K562 (cell line): ENCODE measurements around the gene TAF1B. TPM values are rescaled to one million over a fixed set of nuclear protein-coding genes. Genes with fewer than 3 reads are reported as not detected.

Source experiments
- BRF1 ChIP-seq: IDR thresholded peaks from 3 replicates; pipeline ENCODE4 v1.6.1; 2011; ENCODE audit warnings: borderline replicate concordance, mild to moderate bottlenecking; ENCODE audit not compliant: insufficient read length; ENCODE audit errors: extremely low read depth
- CBX1 ChIP-seq: sonication (generic); IDR thresholded peaks from 2 replicates; pipeline ENCODE4 v1.6.1; 2016; ENCODE audit warnings: antibody characterized with exemption, low read depth, mild to moderate bottlenecking
- CHD4 ChIP-seq: fragments of 200-600 bp; sonication (generic); IDR thresholded peaks from 3 replicates; pipeline ENCODE4 v1.6.1; 2012; ENCODE audit warnings: low read depth, mild to moderate bottlenecking, mixed read lengths, low read length, inconsistent platforms; ENCODE audit not compliant: insufficient read depth, insufficient replicate concordance, poor library complexity, severe bottlenecking
- IRF2 ChIP-seq: sonication (generic); formaldehyde crosslinking; IDR thresholded peaks from 2 replicates; pipeline ENCODE4 v1.8.1; 2022; ENCODE audit warnings: mild to moderate bottlenecking, missing genetic modification reagents
- KDM1A ChIP-seq, 2 experiments: fragments of 450-650 bp; IDR thresholded peaks; 2 replicates each; pipeline ENCODE4 v1.6.1; 2016; ENCODE audit warnings: mild to moderate bottlenecking in 2 of 2
- MBD2 ChIP-seq: sonication (generic); IDR thresholded peaks from 2 replicates; pipeline ENCODE4 v1.6.1; 2016; ENCODE audit warnings: low read depth, borderline replicate concordance
- MIER1 ChIP-seq: fragments of 450-650 bp; IDR thresholded peaks from 2 replicates; pipeline ENCODE4 v1.6.1; 2016; ENCODE audit warnings: antibody characterized with exemption, mild to moderate bottlenecking, low read depth
- MYC ChIP-seq, 2 experiments: fragments of 250-450 bp in 1 of 2; sonication (Bioruptor Pico) in 1 of 2; IDR thresholded peaks; 2 replicates each; pipeline versions ENCODE4 v1.5.1 to v1.6.1; 2012 to 2021; ENCODE audit warnings: low read depth in 2 of 2, borderline replicate concordance in 1 of 2, improper control_type of control experiment in 1 of 2, low read length in 1 of 2, mild to moderate bottlenecking in 1 of 2, moderate library complexity in 1 of 2
- NONO ChIP-seq, 2 experiments: fragments of 200-400 bp in 1 of 2; fragments of 450-650 bp in 1 of 2; formaldehyde crosslinking in 1 of 2; IDR thresholded peaks; 2 replicates each; pipeline ENCODE4 v1.6.1; 2017; ENCODE audit warnings: low read depth in 2 of 2, mild to moderate bottlenecking in 2 of 2, moderate library complexity in 2 of 2, low read length in 1 of 2
- NR2C2 ChIP-seq, 2 experiments: fragments of 200-800 bp in 1 of 2; sonication (Bioruptor generic) in 1 of 2; sonication (generic) in 1 of 2; formaldehyde crosslinking in 1 of 2; IDR thresholded peaks; 2 replicates each; pipeline versions ENCODE4 v1.6.1 to v1.8.0; 2016 to 2022; ENCODE audit warnings: mild to moderate bottlenecking in 1 of 2, missing compliant biosample characterization in 1 of 2, missing genetic modification characterization in 1 of 2, missing genetic modification reagents in 1 of 2
- POLR2A ChIP-seq: fragments of 450-650 bp; conservative IDR thresholded peaks from 2 replicates; pipeline ENCODE4 v1.6.1; 2016
- RAD51 ChIP-seq: fragments of 450-650 bp; IDR thresholded peaks from 2 replicates; pipeline ENCODE4 v1.7.1; 2016; ENCODE audit warnings: low read depth, mild to moderate bottlenecking, borderline replicate concordance
- ZFP1 ChIP-seq: fragments of 450-650 bp; formaldehyde crosslinking; IDR thresholded peaks from 2 replicates; pipeline ENCODE4 v1.4.0; 2020; ENCODE audit warnings: mild to moderate bottlenecking, mixed read lengths
- ZNF316 ChIP-seq: fragments of 450-650 bp; IDR thresholded peaks from 2 replicates; pipeline ENCODE4 v1.6.1; 2016
- ZNF507 ChIP-seq: conservative IDR thresholded peaks from 2 replicates; pipeline ENCODE4 v1.6.1; 2017; ENCODE audit warnings: missing genetic modification characterization, missing compliant biosample characterization
- ZNF512 ChIP-seq: IDR thresholded peaks from 2 replicates; pipeline ENCODE4 v1.6.1; 2016; ENCODE audit warnings: missing genetic modification characterization, missing compliant biosample characterization
- ZNF589 ChIP-seq: fragments of 200-800 bp; sonication (Bioruptor generic); IDR thresholded peaks from 2 replicates; pipeline ENCODE4 v1.6.1; 2016; ENCODE audit warnings: low read depth, missing genetic modification characterization, missing compliant biosample characterization
- ZNF76 ChIP-seq: fragments of 250-450 bp; sonication (Bioruptor Pico); IDR thresholded peaks from 2 replicates; pipeline ENCODE4 v1.4.0; 2020; ENCODE audit warnings: mild to moderate bottlenecking, moderate library complexity, borderline replicate concordance
- polyA plus RNA-seq, 8 experiments: library from polyadenylated mRNA; depleted of rRNA in 4 of 8; stranded (reverse) in 5 of 8; unstranded in 3 of 8; fragments of >200 nt; fragmentation: Nextera tagmentation in 2 of 8; fragmentation: Illumina TruSeq in 1 of 8; extraction: Ambion mirVana in 2 of 8; extraction: Trizol in 1 of 8; gene quantifications; 2 replicates each; pipeline versions ENCODE4 v1.2.1 to v1.2.3, GENCODE V29; 2011 to 2014; ENCODE audit warnings: inconsistent platforms in 1 of 8, missing spikeins in 1 of 8
- total RNA-seq, 7 experiments: library from RNA; depleted of rRNA in 6 of 7; stranded (reverse); fragments of >200 nt in 6 of 7; fragmentation: Illumina TruSeq in 2 of 7; extraction: Trizol in 2 of 7; gene quantifications; 2 replicates each; pipeline versions ENCODE4 v1.2.1 to v1.2.3, GENCODE V29; 2011 to 2021; ENCODE audit warnings: low replicate concordance in 1 of 7
- TF ChIP-seq, protein P1 (sequence below): fragments of 450-650 bp; IDR thresholded peaks from 2 replicates; pipeline ENCODE4 v1.6.1; 2017; ENCODE audit warnings: antibody characterized with exemption, mild to moderate bottlenecking
- TF ChIP-seq, protein P2 (sequence below), 2 experiments: fragments of 250-450 bp in 1 of 2; fragments of 450-650 bp in 1 of 2; sonication (Bioruptor Pico) in 1 of 2; IDR thresholded peaks; 2 replicates each; pipeline versions ENCODE4 v1.6.1 to v1.8.0; 2016 to 2021; ENCODE audit warnings: mild to moderate bottlenecking in 2 of 2, moderate library complexity in 2 of 2, missing compliant biosample characterization in 1 of 2, missing genetic modification characterization in 1 of 2

Gene TAF1B
- total and polyA plus RNA-seq, 9 of the 15 experiments (the other 6 are each of a cell fraction or from before 2014, with no cell fraction given): 8.8 to 25.1 (median 17.3) TPM

DNA sequence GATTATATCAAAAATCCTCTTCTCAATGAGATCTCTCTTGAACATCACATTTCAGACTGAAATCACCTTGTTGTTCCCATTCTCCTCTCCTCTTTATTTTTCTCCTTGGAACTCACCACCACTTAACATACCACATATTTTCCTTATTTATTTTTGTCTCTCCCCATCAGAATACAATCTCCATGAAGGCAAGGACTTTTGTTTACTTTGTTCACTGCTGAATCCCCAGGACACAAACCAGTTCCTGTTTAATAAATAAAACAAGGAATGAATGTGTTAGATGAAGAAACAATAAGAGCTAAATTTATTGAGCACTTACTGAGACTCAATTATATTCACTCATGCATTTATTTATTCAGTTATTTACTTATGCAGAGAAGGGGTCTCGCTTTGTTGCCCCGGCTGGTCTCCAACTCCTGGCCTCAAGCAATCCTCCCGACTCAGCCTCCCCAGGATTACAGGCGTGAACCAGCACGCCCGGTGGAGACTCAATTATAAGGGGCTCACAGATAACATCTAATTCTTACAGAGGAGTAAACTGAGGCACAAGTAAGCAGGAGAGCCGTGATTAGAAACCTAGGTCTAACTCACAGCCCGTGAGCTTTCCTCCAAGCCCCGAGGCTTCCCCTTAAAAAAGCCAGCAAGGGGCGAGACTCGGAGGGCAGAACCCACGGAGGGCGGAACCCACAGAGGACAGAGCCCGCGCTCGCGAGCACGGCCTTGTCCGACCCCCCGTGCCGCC lies 616 bp upstream of the TAF1B start (continued):
- TF ChIP-seq, protein P1, sequence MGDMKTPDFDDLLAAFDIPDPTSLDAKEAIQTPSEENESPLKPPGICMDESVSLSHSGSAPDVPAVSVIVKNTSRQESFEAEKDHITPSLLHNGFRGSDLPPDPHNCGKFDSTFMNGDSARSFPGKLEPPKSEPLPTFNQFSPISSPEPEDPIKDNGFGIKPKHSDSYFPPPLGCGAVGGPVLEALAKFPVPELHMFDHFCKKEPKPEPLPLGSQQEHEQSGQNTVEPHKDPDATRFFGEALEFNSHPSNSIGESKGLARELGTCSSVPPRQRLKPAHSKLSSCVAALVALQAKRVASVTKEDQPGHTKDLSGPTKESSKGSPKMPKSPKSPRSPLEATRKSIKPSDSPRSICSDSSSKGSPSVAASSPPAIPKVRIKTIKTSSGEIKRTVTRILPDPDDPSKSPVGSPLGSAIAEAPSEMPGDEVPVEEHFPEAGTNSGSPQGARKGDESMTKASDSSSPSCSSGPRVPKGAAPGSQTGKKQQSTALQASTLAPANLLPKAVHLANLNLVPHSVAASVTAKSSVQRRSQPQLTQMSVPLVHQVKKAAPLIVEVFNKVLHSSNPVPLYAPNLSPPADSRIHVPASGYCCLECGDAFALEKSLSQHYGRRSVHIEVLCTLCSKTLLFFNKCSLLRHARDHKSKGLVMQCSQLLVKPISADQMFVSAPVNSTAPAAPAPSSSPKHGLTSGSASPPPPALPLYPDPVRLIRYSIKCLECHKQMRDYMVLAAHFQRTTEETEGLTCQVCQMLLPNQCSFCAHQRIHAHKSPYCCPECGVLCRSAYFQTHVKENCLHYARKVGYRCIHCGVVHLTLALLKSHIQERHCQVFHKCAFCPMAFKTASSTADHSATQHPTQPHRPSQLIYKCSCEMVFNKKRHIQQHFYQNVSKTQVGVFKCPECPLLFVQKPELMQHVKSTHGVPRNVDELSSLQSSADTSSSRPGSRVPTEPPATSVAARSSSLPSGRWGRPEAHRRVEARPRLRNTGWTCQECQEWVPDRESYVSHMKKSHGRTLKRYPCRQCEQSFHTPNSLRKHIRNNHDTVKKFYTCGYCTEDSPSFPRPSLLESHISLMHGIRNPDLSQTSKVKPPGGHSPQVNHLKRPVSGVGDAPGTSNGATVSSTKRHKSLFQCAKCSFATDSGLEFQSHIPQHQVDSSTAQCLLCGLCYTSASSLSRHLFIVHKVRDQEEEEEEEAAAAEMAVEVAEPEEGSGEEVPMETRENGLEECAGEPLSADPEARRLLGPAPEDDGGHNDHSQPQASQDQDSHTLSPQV: 0 out of 2 replicates have a peak, but pooled peaks have one; percentile 3
- TF ChIP-seq CHD4 (peak; percentile 21), ZNF507 (tag) (no peak), KDM1A (IDR thresholded peaks at IDR 0.05) (peak; percentile 35 to 74; a peak in 2 of 4 replicates), ZNF512 (tag) (0 out of 2 replicates have a peak, but pooled peaks have one; percentile 50), ZNF589 (peak; percentile 85; the same call in 1 of the 2 replicates), ZFP1 (CRISPR knock-in tag) (0 out of 2 replicates have a peak, but pooled peaks have one; percentile 36), NONO (IDR thresholded peaks at IDR 0.05; ENCODE audit: low read depth in 2 of 2, low read length in 1 of 2) (0 out of 4 replicates have a peak, but pooled peaks of 1 of the 2 experiments have one; percentile 52), MBD2 (peak; percentile 63; the same call in 1 of the 2 replicates), ZNF316 (peak; percentile 4; the same call in 1 of the 2 replicates), BRF1 (no peak), MIER1 (peak; percentile 46; the same call in 1 of the 2 replicates), IRF2 (no peak), RAD51 (no peak), NR2C2 (CRISPR knock-in tag; IDR thresholded peaks at IDR 0.05) (no peak), NR2C2 (tag; IDR thresholded peaks at IDR 0.05) (no peak), POLR2A (peak; percentile 95), CBX1 (peak; percentile 31; the same call in 1 of the 2 replicates), MYC (IDR thresholded peaks at IDR 0.05; ENCODE audit: low read depth, low read length) (no peak), MYC (CRISPR knock-in tag; IDR thresholded peaks at IDR 0.05; ENCODE audit: borderline replicate concordance, low read depth) (0 out of 2 replicates have a peak, but pooled peaks have one; percentile 37), ZNF76 (CRISPR knock-in tag) (0 out of 2 replicates have a peak, but pooled peaks have one; percentile 38)
- TF ChIP-seq, protein P2, sequence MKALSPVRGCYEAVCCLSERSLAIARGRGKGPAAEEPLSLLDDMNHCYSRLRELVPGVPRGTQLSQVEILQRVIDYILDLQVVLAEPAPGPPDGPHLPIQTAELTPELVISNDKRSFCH (CRISPR knock-in tag; IDR thresholded peaks at IDR 0.05): no peak
- TF ChIP-seq, protein P2 (tag; IDR thresholded peaks at IDR 0.05): 0 out of 2 replicates have a peak, but pooled peaks have one; percentile 78
